Measurements from ENCODE around the gene KCNAB1.

DNA sequence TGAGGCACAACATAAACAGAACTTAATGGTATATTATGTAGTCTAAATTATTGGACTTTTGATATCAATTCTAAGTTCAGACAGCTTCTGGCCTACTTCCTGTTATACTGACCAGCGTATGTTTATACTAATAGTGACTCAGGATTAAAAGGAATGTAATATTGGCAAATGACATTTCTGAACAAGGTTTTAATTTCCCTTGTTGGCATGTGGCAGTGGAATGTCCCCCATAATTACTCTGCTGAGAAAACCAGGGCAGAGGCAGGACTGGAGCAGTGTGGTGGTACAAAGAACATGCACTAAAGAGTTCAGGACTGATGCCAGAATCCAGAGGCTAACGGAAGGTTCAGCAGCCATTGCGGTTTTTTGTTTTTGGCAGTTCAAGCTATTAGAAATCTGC lies 184.0 kb downstream of the KCNAB1 start:
- TF ChIP-seq, protein P1, sequence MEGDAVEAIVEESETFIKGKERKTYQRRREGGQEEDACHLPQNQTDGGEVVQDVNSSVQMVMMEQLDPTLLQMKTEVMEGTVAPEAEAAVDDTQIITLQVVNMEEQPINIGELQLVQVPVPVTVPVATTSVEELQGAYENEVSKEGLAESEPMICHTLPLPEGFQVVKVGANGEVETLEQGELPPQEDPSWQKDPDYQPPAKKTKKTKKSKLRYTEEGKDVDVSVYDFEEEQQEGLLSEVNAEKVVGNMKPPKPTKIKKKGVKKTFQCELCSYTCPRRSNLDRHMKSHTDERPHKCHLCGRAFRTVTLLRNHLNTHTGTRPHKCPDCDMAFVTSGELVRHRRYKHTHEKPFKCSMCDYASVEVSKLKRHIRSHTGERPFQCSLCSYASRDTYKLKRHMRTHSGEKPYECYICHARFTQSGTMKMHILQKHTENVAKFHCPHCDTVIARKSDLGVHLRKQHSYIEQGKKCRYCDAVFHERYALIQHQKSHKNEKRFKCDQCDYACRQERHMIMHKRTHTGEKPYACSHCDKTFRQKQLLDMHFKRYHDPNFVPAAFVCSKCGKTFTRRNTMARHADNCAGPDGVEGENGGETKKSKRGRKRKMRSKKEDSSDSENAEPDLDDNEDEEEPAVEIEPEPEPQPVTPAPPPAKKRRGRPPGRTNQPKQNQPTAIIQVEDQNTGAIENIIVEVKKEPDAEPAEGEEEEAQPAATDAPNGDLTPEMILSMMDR (IDR thresholded peaks at IDR 0.05), result no peak
- TF ChIP-seq POLR2A (IDR thresholded peaks at IDR 0.05) (no peak), EP300 (IDR thresholded peaks at IDR 0.05) (no peak)

All from tibial nerve (tissue), 4 donors.